T-helper 2 cell treated with Interferon-gamma antibody and Interleukin-4, amounts not matched to agents 5 μg/mL and 100 μg/mL, for 36 hours (primary cell): Measurements from ENCODE around the gene JAZF1.
"Not testable (repeated sequence)": the region's sequence is repeated elsewhere in the genome, so short reads cannot be mapped to it uniquely, and the experiment has no call there.

Experiments
- DNase-seq: peaks from one replicate; pipeline ENCODE4 v3.0.0; 2021; ENCODE audit warnings: low spot score
- H3K27ac Mint-ChIP-seq: one replicate; pipeline ENCODE4 v1.8.0; 2021; ENCODE audit warnings: mild to moderate bottlenecking, mixed read lengths
- H3K27me3 Mint-ChIP-seq: one replicate; pipeline ENCODE4 v1.8.0; 2021; ENCODE audit warnings: low read depth, mixed read lengths
- H3K36me3 Mint-ChIP-seq: one replicate; pipeline ENCODE4 v1.8.0; 2021; ENCODE audit warnings: low read depth, mixed read lengths
- H3K4me1 Mint-ChIP-seq: one replicate; pipeline ENCODE4 v1.8.0; 2021; ENCODE audit warnings: low read depth, mixed read lengths
- H3K4me3 Mint-ChIP-seq: one replicate; pipeline ENCODE4 v1.8.0; 2022; ENCODE audit warnings: mild to moderate bottlenecking, moderate library complexity, mixed read lengths
- H3K9me3 Mint-ChIP-seq: one replicate; pipeline ENCODE4 v1.8.0; 2021; ENCODE audit warnings: mixed read lengths

Gene JAZF1

GRCh38 chr7:27940341-27940740 lies 240.3 kb downstream of the JAZF1 start:
- no peaks in the 10 kb centered on the region for H3K4me1 Mint-ChIP-seq
- no peak for DNase-seq
- peaks cover 16% of the 10 kb centered on the region for H3K27me3 Mint-ChIP-seq
- H3K9me3 Mint-ChIP-seq = no peaks in the 10 kb centered on the region
- no peak overlapping the region for H3K27ac Mint-ChIP-seq
- H3K4me3 Mint-ChIP-seq = no peak overlapping the region
- H3K36me3 Mint-ChIP-seq = no peaks in the 10 kb centered on the region

GRCh38 chr7:27939893-27940292 lies 240.7 kb downstream of the JAZF1 start:
- H3K4me3 Mint-ChIP-seq = no peak overlapping the region
- no peak for DNase-seq
- no peaks in the 10 kb centered on the region for H3K9me3 Mint-ChIP-seq
- H3K27ac Mint-ChIP-seq = no peak overlapping the region
- peaks cover 14% of the 10 kb centered on the region for H3K27me3 Mint-ChIP-seq
- no peaks in the 10 kb centered on the region for H3K36me3 Mint-ChIP-seq
- H3K4me1 Mint-ChIP-seq = no peaks in the 10 kb centered on the region

- H3K27ac Mint-ChIP-seq = no peak overlapping the region
- H3K36me3 Mint-ChIP-seq = no peaks in the 10 kb centered on the region
- no peaks in the 10 kb centered on the region for H3K4me1 Mint-ChIP-seq
- DNase-seq = no peak
- H3K4me3 Mint-ChIP-seq = no peak overlapping the region
- peaks cover 13% of the 10 kb centered on the region for H3K27me3 Mint-ChIP-seq
- no peaks in the 10 kb centered on the region for H3K9me3 Mint-ChIP-seq
Observed at GRCh38 chr7:27936768-27937102, 243.9 kb downstream of the JAZF1 start.

- Mint-ChIP-seq H3K4me3 (no peak overlapping the region), H3K36me3 (no peaks in the 10 kb centered on the region), H3K27me3 (peaks cover 16% of the 10 kb centered on the region), H3K4me1 (no peaks in the 10 kb centered on the region), H3K9me3 (no peaks in the 10 kb centered on the region), H3K27ac (no peak overlapping the region)
- DNase-seq = no peak
Observed at GRCh38 chr7:27936047-27936767, 244.4 kb downstream of the JAZF1 start.

GRCh38 chr7:27933671-27934565 lies 246.7 kb downstream of the JAZF1 start:
- DNase-seq = no peak

GRCh38 chr7:27930910-27931476 lies 249.6 kb downstream of the JAZF1 start:
- Mint-ChIP-seq H3K4me3 (no peak overlapping the region), H3K4me1 (no peaks in the 10 kb centered on the region), H3K27me3 (peaks cover 16% of the 10 kb centered on the region), H3K36me3 (no peaks in the 10 kb centered on the region), H3K27ac (no peak overlapping the region), H3K9me3 (no peaks in the 10 kb centered on the region)
- DNase-seq = no peak

More at GRCh38 chr7:27933671-27934565, 246.7 kb downstream of the JAZF1 start:
- Mint-ChIP-seq H3K27ac (no peak overlapping the region), H3K9me3 (no peaks in the 10 kb centered on the region), H3K36me3 (no peaks in the 10 kb centered on the region), H3K4me1 (no peaks in the 10 kb centered on the region), H3K4me3 (no peak overlapping the region), H3K27me3 (peaks cover 18% of the 10 kb centered on the region)

GRCh38 chr7:27929127-27929526 lies 251.5 kb downstream of the JAZF1 start:
- H3K36me3 Mint-ChIP-seq = no peaks in the 10 kb centered on the region
- H3K4me1 Mint-ChIP-seq = no peaks in the 10 kb centered on the region
- DNase-seq = no peak
- H3K4me3 Mint-ChIP-seq = no peak overlapping the region
- peaks cover 14% of the 10 kb centered on the region for H3K27me3 Mint-ChIP-seq
- no peak overlapping the region for H3K27ac Mint-ChIP-seq
- H3K9me3 Mint-ChIP-seq = no peaks in the 10 kb centered on the region

DNA sequence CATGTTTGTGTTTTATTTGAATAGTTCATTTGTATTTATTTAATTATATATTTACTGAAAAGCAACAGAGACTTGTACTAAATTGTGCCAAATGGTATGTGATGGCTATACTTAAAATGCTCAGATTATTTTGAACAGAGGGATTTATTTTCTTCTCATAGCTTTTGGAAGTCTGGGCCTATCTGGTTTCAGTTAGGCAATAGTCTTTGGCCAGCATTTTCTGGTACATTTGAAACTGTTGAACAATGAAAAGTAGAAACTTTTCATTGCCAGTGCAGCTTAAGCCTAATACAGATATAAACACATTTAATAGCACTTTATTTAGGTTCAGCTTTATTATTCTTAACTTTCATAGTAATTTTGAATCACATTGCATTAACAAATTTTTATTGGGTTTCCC lies 252.6 kb downstream of the JAZF1 start:
- H3K27me3 Mint-ChIP-seq = peaks cover 12% of the 10 kb centered on the region
- H3K4me3 Mint-ChIP-seq = no peak overlapping the region
- no peak overlapping the region for H3K27ac Mint-ChIP-seq
- no peak for DNase-seq
- H3K4me1 Mint-ChIP-seq = no peaks in the 10 kb centered on the region
- no peaks in the 10 kb centered on the region for H3K36me3 Mint-ChIP-seq
- H3K9me3 Mint-ChIP-seq = no peaks in the 10 kb centered on the region

- no peak overlapping the region for H3K27ac Mint-ChIP-seq
Observed at GRCh38 chr7:27925573-27926201, 254.9 kb downstream of the JAZF1 start.

DNA sequence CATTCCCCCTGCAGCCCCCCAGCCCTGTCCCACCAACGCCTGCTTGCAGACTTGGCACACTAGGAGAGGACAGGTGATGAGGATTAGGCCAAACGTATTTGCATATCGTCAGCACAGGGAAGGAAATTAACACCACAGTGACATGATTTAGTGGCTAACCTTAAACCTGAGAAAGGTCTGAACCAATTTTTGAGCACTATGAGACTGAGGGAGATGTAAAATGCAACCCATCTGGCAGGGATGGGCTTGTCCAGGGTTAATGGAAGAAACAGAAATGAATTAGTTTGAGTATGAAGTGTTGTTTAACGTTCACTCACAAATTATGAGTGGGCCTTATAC lies 257.0 kb downstream of the JAZF1 start:
- H3K4me1 Mint-ChIP-seq = no peaks in the 10 kb centered on the region
- peaks cover 13% of the 10 kb centered on the region for H3K27me3 Mint-ChIP-seq
- H3K27ac Mint-ChIP-seq = no peak overlapping the region
- no peaks in the 10 kb centered on the region for H3K36me3 Mint-ChIP-seq
- no peak overlapping the region for H3K4me3 Mint-ChIP-seq
- no peak for DNase-seq
- H3K9me3 Mint-ChIP-seq = no peaks in the 10 kb centered on the region

More at GRCh38 chr7:27925573-27926201, 254.9 kb downstream of the JAZF1 start:
- Mint-ChIP-seq H3K4me3 (no peak overlapping the region), H3K36me3 (no peaks in the 10 kb centered on the region), H3K27me3 (peaks cover 12% of the 10 kb centered on the region), H3K4me1 (no peaks in the 10 kb centered on the region), H3K9me3 (no peaks in the 10 kb centered on the region)
- no peak for DNase-seq

GRCh38 chr7:27922907-27923641 lies 257.5 kb downstream of the JAZF1 start:
- no peak overlapping the region for H3K27ac Mint-ChIP-seq
- no peaks in the 10 kb centered on the region for H3K36me3 Mint-ChIP-seq
- no peak overlapping the region for H3K4me3 Mint-ChIP-seq
- peaks cover 11% of the 10 kb centered on the region for H3K27me3 Mint-ChIP-seq
- H3K4me1 Mint-ChIP-seq = no peaks in the 10 kb centered on the region
- no peak for DNase-seq
- no peaks in the 10 kb centered on the region for H3K9me3 Mint-ChIP-seq

- peaks cover 11% of the 10 kb centered on the region for H3K27me3 Mint-ChIP-seq
- H3K4me3 Mint-ChIP-seq, H3K4me1 Mint-ChIP-seq, H3K9me3 Mint-ChIP-seq, DNase-seq, H3K36me3 Mint-ChIP-seq, H3K27ac Mint-ChIP-seq: not testable (repeated sequence)
Observed at GRCh38 chr7:27922389-27922788, 258.2 kb downstream of the JAZF1 start.

DNA sequence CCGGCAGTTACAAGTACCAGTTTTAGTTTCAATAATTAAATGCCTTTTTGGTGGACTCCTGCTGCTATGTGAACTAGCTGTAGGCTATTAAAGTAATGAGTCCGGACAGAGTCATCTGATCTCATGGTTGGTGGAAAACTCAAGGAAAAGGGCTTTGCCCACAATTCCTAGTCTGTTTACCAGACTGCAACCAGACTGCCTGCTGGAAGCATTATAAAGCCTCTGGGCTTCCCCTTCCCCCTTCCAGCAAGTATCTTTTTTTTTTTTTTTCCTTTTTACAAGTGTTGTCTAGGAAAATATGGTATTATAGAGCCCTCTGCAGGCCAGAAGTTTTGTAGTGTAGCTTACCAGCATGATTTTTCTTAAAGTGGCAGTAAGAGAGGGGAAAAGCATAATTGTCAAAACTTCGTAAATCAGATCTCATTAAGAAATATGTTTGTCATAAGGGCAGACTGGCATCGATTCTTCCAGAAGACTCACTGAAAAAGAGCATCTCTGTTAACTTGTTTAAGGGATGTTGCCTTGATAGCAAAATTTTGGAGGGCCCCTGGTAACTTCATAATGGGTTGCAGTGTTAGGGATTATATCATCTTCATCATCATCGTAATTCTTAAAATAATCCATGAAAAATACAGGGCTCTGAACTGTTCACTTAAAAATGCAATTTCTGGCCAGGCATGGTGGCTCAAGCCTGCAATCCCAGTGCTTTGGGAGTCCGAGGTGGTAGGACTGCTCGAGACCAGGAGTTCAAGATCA lies 259.3 kb downstream of the JAZF1 start:
- Mint-ChIP-seq H3K27me3 (peaks cover 6% of the 10 kb centered on the region), H3K4me1 (no peaks in the 10 kb centered on the region)
- DNase-seq = no peak

More for the DNA sequence above, 259.3 kb downstream of the JAZF1 start:
- Mint-ChIP-seq H3K4me3 (no peak overlapping the region), H3K27ac (no peak overlapping the region), H3K36me3 (no peaks in the 10 kb centered on the region), H3K9me3 (no peaks in the 10 kb centered on the region)
